C4-2B (cell line): Measurements from ENCODE around the gene ACSM5.

Source experiments
- H3K27ac ChIP-seq: fragments of 450-650 bp; 2 replicates; pipeline ENCODE4 v1.5.1; 2017
- CTCF ChIP-seq: fragments of 450-650 bp; conservative IDR thresholded peaks from 2 replicates; pipeline ENCODE4 v1.5.1; 2017; ENCODE audit warnings: mild to moderate bottlenecking
- ZFX ChIP-seq: fragments of 450-650 bp; IDR thresholded peaks from 2 replicates; pipeline ENCODE4 v1.6.1; 2017

Gene ACSM5

GRCh38 chr16:20377181-20377580, 32.2 kb upstream of the ACSM5 start:
- no peak overlapping the region for H3K27ac ChIP-seq
- no peak for TF ChIP-seq ZFX
- TF ChIP-seq CTCF = no peak

GRCh38 chr16:20380782-20381181, 28.6 kb upstream of the ACSM5 start:
- no peak overlapping the region for H3K27ac ChIP-seq
- TF ChIP-seq ZFX (no peak), CTCF (no peak)

GRCh38 chr16:20382202-20382948, 27.0 kb upstream of the ACSM5 start:
- no peak overlapping the region for H3K27ac ChIP-seq
- TF ChIP-seq ZFX (no peak), CTCF (no peak)

- no peak overlapping the region for H3K27ac ChIP-seq
- TF ChIP-seq ZFX = no peak
- TF ChIP-seq CTCF = peak; percentile 84
Measured at GRCh38 chr16:20383106-20384029, 26.0 kb upstream of the ACSM5 start.

- TF ChIP-seq CTCF = peak; percentile 91
- no peak for TF ChIP-seq ZFX
- no peak overlapping the region for H3K27ac ChIP-seq
Measured at GRCh38 chr16:20385844-20386832, 23.2 kb upstream of the ACSM5 start.

- no peak overlapping the region for H3K27ac ChIP-seq
- no peak for TF ChIP-seq CTCF
- TF ChIP-seq ZFX = no peak
Measured at GRCh38 chr16:20387978-20388377, 21.4 kb upstream of the ACSM5 start.
